ENCODE measurements around the gene LPP. TPM values are rescaled to one million over a fixed set of nuclear protein-coding genes. Genes with fewer than 3 reads are reported as not detected.

The LPP gene
- total and polyA plus RNA-seq, 2 of the 13 experiments (the other 11 are each of a cell fraction or from before 2014, with no cell fraction given) = 19.2 to 29.9 TPM

- TF ChIP-seq, protein P1, sequence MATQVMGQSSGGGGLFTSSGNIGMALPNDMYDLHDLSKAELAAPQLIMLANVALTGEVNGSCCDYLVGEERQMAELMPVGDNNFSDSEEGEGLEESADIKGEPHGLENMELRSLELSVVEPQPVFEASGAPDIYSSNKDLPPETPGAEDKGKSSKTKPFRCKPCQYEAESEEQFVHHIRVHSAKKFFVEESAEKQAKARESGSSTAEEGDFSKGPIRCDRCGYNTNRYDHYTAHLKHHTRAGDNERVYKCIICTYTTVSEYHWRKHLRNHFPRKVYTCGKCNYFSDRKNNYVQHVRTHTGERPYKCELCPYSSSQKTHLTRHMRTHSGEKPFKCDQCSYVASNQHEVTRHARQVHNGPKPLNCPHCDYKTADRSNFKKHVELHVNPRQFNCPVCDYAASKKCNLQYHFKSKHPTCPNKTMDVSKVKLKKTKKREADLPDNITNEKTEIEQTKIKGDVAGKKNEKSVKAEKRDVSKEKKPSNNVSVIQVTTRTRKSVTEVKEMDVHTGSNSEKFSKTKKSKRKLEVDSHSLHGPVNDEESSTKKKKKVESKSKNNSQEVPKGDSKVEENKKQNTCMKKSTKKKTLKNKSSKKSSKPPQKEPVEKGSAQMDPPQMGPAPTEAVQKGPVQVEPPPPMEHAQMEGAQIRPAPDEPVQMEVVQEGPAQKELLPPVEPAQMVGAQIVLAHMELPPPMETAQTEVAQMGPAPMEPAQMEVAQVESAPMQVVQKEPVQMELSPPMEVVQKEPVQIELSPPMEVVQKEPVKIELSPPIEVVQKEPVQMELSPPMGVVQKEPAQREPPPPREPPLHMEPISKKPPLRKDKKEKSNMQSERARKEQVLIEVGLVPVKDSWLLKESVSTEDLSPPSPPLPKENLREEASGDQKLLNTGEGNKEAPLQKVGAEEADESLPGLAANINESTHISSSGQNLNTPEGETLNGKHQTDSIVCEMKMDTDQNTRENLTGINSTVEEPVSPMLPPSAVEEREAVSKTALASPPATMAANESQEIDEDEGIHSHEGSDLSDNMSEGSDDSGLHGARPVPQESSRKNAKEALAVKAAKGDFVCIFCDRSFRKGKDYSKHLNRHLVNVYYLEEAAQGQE (IDR thresholded peaks at IDR 0.05; ENCODE audit: borderline replicate concordance in 1 of 2, low read depth in 1 of 2, low read length in 2 of 2) = peak in 1 of 2 experiments; percentile 82; a peak in 2 of 4 replicates
- TF ChIP-seq ZNF33A (CRISPR knock-in tag; IDR thresholded peaks at IDR 0.05; ENCODE audit: borderline replicate concordance) (peak; percentile 34; the same call in 1 of the 2 replicates), EHMT2 (IDR thresholded peaks at IDR 0.05; ENCODE audit: borderline replicate concordance, low read depth, low read length) (peak; percentile 81), HNF1B (CRISPR knock-in tag; IDR thresholded peaks at IDR 0.05) (peak; percentile 70; the same call in 1 of the 2 replicates), TEAD3 (CRISPR knock-in tag; optimal IDR thresholded peaks at IDR 0.05; ENCODE audit: borderline replicate concordance) (peak; percentile 93), SRSF1 (optimal IDR thresholded peaks at IDR 0.05; ENCODE audit: low read depth, low read length) (no peak), BRD4 (CRISPR knock-in tag; IDR thresholded peaks at IDR 0.05) (peak; percentile 74), ZNF605 (CRISPR knock-in tag; IDR thresholded peaks at IDR 0.05) (peak; percentile 66; the same call in 1 of the 2 replicates), ZNF639 (CRISPR knock-in tag; conservative IDR thresholded peaks at IDR 0.05) (peak; percentile 86), KMT2B (CRISPR knock-in tag; IDR thresholded peaks at IDR 0.05) (peak; percentile 82), ZNF598 (CRISPR knock-in tag; IDR thresholded peaks at IDR 0.05; ENCODE audit: borderline replicate concordance) (no peak), MEF2D (CRISPR knock-in tag; IDR thresholded peaks at IDR 0.05) (peak; percentile 96), GLI4 (CRISPR knock-in tag; IDR thresholded peaks at IDR 0.05; ENCODE audit: borderline replicate concordance) (peak; percentile 49; the same call in 1 of the 2 replicates), NR2F1 (CRISPR knock-in tag; IDR thresholded peaks at IDR 0.05) (peak; percentile 61 to 69), ZNF101 (CRISPR knock-in tag; IDR thresholded peaks at IDR 0.05; ENCODE audit: borderline replicate concordance, low read depth) (no peak), ATF1 (CRISPR knock-in tag; IDR thresholded peaks at IDR 0.05) (peak; percentile 81), ERF (CRISPR knock-in tag; IDR thresholded peaks at IDR 0.05) (peak; percentile 96), SP140L (CRISPR knock-in tag; IDR thresholded peaks at IDR 0.05; ENCODE audit: borderline replicate concordance) (peak; percentile 90), RFXANK (CRISPR knock-in tag; IDR thresholded peaks at IDR 0.05) (peak; percentile 84; the same call in 1 of the 2 replicates), SIX4 (CRISPR knock-in tag; IDR thresholded peaks at IDR 0.05) (peak; percentile 91)
- TF ChIP-seq, protein P2, sequence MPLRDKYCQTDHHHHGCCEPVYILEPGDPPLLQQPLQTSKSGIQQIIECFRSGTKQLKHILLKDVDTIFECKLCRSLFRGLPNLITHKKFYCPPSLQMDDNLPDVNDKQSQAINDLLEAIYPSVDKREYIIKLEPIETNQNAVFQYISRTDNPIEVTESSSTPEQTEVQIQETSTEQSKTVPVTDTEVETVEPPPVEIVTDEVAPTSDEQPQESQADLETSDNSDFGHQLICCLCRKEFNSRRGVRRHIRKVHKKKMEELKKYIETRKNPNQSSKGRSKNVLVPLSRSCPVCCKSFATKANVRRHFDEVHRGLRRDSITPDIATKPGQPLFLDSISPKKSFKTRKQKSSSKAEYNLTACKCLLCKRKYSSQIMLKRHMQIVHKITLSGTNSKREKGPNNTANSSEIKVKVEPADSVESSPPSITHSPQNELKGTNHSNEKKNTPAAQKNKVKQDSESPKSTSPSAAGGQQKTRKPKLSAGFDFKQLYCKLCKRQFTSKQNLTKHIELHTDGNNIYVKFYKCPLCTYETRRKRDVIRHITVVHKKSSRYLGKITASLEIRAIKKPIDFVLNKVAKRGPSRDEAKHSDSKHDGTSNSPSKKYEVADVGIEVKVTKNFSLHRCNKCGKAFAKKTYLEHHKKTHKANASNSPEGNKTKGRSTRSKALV (CRISPR knock-in tag; IDR thresholded peaks at IDR 0.05) = no peak
Measured at GRCh38 chr3:188296761-188297612, 143.0 kb downstream of the LPP start (continued).
